Anterior cingulate cortex (tissue), 58 donors: ENCODE data around the gene ASCL5.

Experiments
- DNase-seq, 58 donors: peaks; one replicate each; lab custom pipeline; 2025; lab: John Stamatoyannopoulos, UW

The ASCL5 gene

DNA sequence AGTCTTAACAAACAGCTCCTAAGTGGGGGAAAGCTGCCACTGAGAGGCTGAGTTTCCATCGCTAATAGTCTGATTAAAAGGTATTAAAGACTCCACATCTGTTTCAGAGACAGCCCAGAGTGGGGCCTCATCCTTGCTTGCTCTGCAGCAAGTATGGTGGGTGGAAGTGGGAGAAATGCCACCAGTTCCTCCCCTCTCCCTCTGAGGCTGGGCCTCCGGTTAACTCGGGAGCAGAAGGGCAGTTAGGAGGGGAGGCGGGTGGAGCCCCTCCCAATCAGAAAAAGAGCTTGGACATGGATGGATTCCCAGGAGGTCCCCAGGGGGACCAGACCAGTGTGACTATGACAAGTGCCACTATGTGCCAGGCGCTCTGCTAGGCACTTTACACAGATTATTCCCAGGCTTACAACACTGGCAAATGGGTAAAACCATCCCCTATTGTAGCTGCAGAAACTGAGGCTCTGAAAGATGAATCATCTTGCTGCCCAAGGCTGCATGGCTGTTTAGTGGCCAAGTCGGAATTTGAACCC is 11.4 kb upstream of the ASCL5 start:
- peak in 2 of 58 donors; percentile 22 to 33 for DNase-seq

DNA sequence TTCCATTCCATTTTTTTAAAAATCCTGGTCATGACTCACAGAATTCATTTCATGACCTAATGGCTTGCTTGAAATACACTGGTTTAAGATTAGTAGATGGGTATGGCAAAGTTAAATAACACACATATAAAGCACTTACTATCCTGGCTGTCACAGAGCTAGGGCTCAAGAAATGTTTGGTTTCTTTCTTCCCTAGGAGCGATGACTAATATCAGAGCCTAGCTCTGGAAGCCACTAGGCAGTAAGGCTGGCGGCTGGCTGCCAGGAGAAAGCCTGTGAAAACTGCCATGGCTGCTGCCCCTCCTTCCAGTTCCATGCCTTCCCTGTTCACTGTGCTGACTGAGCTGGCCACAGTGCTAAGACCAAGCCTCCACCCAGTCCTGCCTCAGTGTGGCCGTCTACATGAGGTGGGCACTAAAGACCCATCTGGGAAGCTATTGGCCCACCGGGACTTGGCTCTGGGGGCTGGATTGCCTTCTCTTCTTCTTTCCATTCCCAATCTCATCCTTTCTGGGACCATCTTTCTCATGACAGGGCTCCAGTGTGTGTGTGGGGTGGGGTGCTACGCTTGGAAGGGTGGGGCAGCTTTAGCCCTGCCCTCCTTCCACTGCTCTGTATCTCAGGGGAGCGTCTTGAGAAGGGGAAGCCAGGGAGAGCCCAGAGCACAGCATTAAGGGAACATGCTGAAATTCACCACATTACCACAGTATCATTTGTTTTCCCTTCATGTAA is 10.8 kb upstream of the ASCL5 start:
- peak in 47 of 58 donors; percentile 3 to 82 (median 41) for DNase-seq

DNA sequence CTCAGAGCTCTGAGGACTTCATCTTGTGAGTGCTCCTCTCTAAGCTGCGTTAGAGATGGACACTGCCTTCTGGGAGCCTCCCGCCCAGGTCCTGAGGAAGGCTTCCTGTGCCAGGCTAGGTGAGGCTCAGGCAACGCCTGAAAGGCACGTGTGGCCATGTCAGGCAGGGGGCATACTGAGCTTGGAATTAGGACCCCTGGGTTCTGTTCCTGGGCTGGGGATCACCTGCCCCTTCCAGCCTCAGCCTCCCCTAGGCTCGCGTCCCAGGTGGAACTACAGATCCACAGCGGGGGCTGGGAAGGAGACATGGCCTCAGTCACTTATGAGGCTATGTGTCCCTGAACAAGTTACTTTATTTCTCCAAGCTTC is 10.0 kb upstream of the ASCL5 start:
- no peak for DNase-seq

DNA sequence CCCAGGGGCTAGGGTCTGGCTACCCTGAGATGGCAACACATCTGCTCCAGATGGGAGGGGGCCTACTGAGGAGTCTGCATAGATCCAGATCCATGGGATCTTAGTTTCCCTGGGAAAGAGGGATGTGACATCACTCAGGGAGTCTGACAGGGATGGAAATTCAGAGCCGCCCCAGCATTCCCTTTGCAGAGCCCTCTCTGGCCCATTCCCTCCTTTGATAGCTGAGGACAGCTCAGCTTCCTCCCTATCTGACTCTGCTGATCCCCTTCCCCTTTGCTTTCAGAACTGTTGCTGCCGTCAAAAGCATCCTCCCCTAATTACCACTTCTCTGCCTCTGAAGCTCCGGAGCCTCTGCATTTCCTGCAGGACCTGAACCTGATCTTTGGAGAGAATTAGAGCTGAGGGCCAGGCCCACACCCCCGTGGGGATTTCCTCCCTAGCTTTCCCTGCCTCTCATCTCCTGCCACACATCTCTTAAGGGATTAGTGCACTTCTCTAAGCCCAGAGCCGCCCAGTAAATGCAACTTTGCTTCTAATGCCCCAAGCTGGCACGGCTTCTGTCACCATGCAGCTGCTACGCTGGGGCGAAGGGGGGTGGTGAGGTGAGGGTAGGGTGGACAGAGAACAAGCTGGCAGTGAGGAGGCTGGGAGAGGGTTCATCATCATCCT is 9.5 kb upstream of the ASCL5 start:
- DNase-seq = peak in 1 of 58 donors; percentile 19

DNA sequence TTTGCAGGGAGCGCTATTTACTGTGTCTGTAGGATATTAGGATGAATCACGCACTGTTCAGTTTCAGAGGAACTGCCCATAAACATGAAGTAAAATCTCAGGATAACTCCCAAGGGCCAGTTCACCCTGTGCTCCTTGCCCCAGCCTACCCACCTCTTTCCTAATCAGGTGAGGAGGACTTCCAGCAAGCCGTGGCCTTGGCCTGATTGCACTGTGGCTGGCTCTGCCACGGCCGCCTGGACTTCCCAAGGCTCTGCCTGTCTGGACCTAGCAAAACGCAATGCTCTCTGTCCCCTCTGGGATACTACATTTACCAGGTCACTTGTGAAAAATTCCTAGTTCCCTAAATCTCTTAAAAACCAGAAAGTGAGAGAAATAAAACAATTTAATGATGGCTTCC is 7.4 kb upstream of the ASCL5 start:
- no peak for DNase-seq

DNA sequence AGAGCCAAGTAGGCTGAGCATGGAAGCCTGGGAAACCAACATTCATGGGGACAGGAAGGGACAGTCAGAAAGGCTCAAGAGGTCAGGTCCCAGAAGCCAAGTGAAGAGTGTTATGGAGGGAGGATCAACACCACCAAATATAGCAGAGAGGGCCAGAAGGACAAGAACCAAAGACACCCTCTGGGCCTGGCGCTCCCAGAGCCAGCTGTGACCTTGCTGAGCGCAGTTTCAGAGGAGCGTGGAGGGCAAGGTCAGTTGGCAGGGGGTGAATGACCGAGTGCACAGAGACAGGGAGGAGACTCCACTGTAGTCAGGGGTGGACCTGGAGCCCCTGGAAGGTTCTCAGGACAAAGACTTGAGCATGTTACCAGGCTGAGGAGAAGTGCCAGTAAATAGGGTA is 4.4 kb upstream of the ASCL5 start:
- no peak for DNase-seq

DNA sequence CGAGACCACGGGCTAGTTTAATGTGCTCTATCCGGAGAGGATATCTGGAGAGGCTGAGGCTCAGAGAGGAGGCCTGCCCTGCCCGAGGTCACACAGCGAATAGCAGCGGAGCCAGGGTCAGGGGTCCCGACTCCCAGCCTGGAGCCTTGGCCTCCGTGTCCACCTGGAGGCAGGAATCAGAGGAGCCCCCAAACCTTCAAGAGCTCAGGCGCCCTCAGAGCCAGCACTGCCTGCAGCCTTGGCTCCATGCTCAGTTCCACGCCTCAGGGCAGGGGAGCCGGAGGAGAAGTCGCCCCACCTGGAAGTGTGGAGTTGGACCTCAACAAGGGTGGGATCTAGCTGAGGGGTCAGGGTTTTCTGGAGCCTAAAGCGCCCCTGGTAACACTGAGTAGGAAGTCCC is 2.0 kb upstream of the ASCL5 start:
- no peak for DNase-seq

DNA sequence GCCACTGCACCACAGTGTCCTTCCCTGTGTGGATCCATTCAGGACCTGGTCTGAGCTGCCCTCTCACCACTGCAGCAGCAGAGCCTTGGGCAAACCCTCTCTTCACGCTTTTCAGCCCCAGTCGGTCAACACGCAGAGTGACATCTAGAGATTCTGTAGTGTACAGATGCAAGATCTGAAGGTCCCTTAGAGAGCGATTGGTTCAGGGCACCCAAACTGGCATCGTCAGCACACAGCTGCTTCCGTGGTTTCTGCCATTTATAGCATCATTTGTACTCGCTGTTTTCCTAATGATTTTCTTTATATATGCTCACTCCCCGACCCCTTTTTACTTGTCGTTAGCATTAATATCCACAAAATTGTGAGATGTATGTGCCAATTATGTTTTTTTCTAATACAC is 1.5 kb upstream of the ASCL5 start:
- DNase-seq = no peak

DNA sequence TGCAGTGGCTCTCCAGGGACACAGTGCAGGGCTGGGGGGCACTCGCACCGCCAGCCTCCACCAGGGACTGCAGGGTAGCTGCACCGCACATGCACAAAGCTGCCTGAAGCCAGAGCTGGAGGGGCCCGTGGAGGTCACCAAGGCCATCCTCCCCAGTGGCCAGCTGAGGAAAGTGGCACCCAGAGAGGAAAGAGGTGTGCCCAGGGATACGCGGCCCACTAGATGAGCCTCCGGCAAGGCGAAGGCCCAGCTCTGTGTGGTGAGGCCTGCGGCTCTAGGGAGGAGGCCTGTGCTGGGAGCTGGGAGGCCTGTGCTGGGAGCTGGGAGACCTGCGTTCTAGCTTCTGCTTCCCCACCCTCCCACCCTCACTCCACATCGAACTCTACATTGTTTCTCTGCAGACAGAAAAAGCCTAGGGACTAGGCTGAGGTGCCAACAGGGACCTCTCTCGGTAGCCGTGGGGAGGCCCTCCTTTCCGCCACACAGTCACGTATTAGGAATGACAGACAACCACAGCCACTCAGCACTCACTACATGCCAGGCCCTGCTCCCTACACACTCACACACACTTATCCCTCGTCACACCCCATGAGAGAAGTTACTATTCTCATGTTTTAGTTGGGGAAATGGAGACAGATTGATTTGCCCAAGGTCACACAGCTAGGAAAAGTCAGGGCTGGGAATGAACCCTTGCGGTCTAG is 921 bp upstream of the ASCL5 start:
- no peak for DNase-seq

DNA sequence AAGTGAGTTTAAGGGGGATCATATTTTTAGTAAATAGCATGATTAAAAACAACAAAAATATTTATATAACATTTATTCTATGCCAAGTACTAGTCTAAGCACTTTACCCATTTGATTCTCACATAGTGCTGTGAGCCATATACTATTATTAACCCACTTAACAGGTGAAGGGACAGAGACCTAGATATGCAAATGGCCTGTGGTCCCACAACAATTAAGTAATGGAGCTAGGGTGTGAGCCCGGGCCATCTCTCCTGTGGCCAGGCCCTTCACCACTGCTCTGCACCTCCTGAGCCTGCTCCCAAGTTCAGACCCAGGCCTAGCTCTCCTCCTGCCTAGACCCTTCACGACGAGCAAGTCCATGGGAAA is 537 bp downstream of the ASCL5 start:
- DNase-seq = no peak

DNA sequence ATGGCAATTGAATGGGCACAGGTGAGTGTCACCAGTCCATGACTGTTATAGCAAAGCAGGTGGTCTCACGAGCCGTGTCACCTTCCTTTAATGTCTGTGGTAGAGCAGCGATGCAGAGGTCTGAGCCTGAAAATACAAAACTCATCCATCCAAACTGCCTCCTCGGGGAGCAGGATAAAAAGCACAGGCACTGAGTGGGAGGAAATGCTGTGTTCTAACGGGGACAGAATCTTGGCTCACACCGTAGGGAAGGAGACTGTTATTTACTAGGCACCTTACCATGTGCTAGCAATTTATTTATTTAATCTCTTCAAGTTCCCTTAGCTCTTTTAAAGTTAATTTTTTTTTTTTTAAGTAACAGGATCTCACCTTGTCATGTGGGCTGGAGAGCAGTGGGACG is 1.2 kb downstream of the ASCL5 start:
- DNase-seq = peak in 6 of 58 donors; percentile 9 to 36 (median 26)

DNA sequence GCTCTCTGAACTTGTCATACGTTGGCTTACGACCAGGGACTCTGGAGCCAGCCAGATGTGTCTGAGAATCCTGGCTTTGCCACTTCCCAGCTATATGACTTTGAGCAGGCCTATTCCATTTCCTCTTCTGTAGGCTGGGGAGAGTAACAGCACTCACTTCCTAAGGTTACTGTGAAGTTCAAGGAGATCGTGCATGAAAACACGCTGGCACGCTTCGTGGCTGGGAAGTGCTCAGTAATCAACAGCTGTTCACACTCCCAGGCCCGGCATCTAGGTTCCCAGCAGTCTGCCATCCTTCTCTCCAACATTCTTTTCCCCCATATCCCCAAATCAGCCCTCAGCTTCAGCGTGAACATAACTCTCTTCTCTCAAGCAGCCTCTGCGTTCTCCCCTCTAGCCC is 2.0 kb downstream of the ASCL5 start:
- no peak for DNase-seq

DNA sequence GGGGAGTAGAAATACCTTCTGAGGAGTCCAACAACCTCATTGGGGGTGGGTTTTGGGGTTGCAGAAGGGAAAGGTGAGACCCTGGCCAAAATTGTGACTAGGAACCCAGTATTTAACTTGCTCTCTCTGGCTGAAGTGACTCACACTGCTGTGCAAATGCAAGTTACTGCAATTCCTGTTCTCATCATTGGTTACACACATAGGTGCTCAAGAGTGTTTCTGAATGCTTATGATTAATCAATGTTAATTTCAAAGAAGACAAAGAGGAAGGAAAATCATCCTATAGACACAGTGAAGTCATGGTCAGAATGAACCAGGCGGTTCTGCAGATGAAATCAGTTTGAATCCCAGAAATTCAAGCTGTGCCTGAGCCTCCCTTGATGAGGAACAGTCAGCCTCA is 3.1 kb downstream of the ASCL5 start:
- no peak for DNase-seq

DNA sequence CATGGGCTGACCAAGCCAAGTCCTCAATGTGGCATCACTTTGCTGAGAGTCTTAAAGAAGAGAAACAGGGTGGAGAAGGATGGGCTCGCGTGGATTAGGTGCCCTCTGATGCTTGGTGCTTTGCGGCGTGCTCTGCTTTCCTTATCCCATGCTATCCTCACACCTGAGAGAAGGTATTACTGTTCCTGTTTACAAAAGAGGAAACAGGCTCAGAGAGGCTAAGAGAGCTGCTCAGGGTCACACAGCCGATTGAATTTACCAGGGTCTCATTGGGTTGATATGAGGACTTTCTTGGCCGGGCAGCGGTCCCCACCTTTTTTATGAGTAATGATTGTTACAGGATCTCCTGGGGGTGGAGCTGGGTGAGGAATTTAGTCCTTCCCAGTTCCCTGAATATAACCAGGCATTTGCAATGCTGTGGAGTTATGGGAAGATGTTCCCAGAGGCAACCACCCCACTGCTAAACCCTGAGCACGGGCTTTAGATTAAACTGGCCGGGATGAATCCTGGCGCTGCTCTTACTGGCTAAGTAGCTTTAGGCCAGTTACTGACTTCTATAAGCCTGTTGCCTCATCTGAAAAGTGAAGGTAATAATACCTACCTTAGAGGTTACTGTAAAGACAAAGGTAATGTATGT is 4.5 kb downstream of the ASCL5 start:
- no peak for DNase-seq

DNA sequence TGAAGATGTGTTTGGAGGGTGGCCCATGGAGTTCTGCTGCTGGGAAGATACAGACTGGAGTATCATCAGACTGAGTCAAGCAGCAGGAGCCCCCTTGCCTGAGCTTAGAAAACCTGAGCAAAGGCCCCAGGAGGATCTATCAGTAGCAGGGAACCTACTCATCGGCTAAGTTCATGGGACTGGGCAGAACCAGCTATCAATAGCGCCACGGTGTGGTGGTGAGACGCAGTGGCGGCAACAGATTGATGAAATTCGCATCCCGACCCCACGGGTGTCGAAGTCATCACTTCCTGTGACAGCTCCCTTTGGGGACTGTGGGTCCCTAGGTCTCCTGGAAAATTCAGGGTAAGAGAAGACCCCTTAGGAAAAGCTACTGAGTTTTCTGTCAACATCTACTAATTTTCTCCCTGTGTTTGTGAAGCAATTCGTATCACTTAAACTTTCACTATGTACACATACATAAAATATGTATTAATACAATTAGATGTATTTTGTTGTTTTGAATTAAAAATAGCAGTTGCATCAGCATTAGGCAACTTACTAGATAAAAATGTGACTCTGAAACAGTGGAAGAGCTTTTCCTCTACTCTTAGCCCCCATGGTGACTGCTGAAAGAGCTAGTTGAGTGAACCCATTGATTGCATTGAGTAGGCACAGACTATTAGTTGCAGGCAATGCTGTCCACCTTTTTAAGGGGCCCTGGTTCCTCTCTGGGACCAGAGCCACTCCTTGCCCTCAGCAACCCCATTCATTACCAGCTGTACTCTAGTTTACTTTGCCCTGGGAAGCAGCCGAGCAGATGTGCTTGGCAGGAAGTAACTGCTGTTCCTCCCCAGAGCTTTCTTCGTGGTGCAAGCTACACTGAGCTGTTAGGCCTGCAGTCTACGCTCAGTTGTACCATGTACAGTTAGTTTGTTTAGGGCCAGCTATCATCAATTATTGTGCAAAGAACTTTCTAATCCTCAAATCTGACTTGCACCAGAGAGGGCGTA is 7.5 kb downstream of the ASCL5 start:
- peak in 27 of 58 donors; percentile 5 to 50 (median 17) for DNase-seq

DNA sequence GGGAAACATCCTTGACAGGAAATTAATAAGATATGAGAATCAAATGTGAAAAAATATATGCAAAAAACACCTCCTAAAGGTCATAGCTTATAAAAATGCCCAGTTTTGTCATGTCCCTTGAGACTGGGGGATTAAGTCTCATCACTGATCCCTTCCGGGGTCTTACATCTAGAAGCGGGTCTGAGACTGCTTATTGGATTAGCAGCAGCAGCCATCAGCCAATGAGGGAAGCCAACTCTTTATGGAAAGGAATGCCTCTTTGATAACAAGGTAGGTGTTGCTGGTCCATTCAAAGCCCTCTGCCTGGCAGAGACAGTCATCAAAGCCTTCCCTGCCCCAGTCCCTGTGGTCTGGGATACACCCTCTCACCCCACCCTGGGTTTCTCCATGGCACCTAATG is 10.9 kb downstream of the ASCL5 start:
- no peak for DNase-seq

DNA sequence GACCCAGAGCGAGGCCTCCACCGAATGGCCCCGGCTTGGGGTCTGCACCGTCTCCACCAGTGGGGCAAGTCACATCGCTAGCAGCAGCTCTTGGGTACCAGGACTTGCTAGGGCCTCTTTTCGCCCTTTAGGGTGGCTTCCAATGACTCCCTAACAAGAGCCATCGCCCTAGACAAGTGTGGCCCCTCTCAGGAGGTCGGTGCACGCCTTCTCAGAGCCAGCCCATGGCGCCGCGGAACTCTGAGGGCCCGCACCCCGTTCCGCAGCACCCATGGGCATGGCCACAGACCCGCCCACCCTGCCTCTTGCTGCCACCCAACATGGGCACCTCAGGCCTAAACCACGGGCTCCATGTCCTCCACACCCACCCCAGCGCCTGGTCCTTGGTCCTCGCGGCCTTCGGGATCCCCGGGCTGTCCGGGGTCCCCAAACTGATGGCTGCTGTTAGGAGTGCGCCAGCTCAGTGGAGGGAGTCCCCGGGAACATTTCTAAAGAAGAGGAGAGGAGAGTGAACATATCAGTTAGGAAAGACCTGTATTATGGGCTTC is 11.5 kb downstream of the ASCL5 start:
- DNase-seq = no peak

DNA sequence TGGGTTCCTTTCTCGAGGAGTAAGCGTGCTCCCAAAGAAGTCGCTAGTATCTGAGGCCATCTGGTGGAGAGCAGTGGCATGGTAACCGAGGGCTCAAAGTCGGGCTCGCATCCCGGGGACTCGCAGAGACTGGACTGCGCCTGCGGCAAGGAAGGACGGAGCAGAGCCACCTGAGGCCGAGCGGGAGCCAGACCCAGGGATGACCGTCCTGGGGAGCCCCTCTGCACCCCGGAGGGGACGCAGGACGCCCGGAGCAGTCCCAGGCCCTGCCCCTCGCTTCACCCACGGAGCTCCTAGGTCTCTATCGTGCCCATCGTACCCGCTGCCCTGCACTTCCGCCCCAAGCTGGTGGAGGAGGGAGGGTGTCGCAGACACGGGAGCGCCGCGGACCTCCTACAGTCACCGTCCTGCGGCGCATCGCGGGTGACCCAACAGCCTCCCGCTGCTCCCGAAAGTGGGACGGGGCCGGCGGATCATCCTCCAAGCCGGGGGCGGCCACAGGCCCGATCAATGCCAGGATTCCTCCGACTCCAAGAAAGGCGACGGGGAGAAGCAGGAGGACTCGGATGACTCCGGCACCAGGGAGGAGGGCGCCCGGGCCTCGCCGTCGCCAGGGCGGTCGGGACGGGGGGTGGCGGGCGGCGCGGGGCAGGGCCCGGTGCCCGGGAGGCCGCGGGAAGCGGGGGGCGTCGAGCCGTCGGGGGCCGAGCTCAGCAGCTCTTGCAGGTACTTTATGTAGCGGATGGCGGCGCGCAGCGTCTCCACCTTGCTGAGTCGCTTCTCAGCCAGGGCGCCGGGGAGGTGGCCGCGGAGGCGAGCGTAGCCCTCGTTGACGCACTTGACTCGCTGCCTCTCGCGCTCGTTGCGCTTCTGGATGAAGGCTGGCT is 12.5 kb downstream of the ASCL5 start:
- peak; percentile 33 to 95 (median 82) for DNase-seq
